ENCODE measurements around the gene NFKBIE.

The NFKBIE gene

GRCh38 chr6:44264154-44265006 is 971 bp downstream of the NFKBIE start:
- no peak for TF ChIP-seq CTCF (IDR thresholded peaks at IDR 0.05; ENCODE audit: poor library complexity, severe bottlenecking)
- H3K4me1 ChIP-seq (ENCODE audit: insufficient read depth, poor library complexity, severe bottlenecking), result peaks cover 18% of the 10 kb centered on the region
- ATAC-seq (ENCODE audit: low read depth) (peak; percentile 3; the same call in 1 of the 3 replicates), DNase-seq (ENCODE audit: low spot score) (no peak)
- H3K4me3 ChIP-seq (ENCODE audit: severe bottlenecking), result peak overlapping the region; percentile 69
- H3K27me3 ChIP-seq (ENCODE audit: insufficient read depth, poor library complexity, severe bottlenecking), result peaks cover 1% of the 10 kb centered on the region
- no peaks in the 10 kb centered on the region for H3K9me3 ChIP-seq (ENCODE audit: severe bottlenecking)
- no peak overlapping the region for H3K27ac ChIP-seq (ENCODE audit: poor library complexity, severe bottlenecking)
- H3K36me3 ChIP-seq (ENCODE audit: low read depth), result no peaks in the 10 kb centered on the region

- H3K4me3 ChIP-seq (ENCODE audit: severe bottlenecking), result no peak overlapping the region
- no peak for TF ChIP-seq CTCF (IDR thresholded peaks at IDR 0.05; ENCODE audit: poor library complexity, severe bottlenecking)
- peaks cover 18% of the 10 kb centered on the region for H3K4me1 ChIP-seq (ENCODE audit: insufficient read depth, poor library complexity, severe bottlenecking)
- H3K9me3 ChIP-seq (ENCODE audit: severe bottlenecking), result no peaks in the 10 kb centered on the region
- H3K27me3 ChIP-seq (ENCODE audit: insufficient read depth, poor library complexity, severe bottlenecking), result no peaks in the 10 kb centered on the region
- no peak overlapping the region for H3K27ac ChIP-seq (ENCODE audit: poor library complexity, severe bottlenecking)
- peak; percentile 24; the same call in 1 of the 3 replicates for ATAC-seq (ENCODE audit: low read depth)
- H3K36me3 ChIP-seq (ENCODE audit: low read depth), result no peaks in the 10 kb centered on the region
- no peak for DNase-seq (ENCODE audit: low spot score)
Observed at GRCh38 chr6:44263354-44264100, 1.8 kb downstream of the NFKBIE start.

GRCh38 chr6:44262467-44263353 is 2.6 kb downstream of the NFKBIE start:
- no peak overlapping the region for H3K27ac ChIP-seq (ENCODE audit: poor library complexity, severe bottlenecking)
- H3K9me3 ChIP-seq (ENCODE audit: severe bottlenecking), result no peaks in the 10 kb centered on the region
- no peak overlapping the region for H3K4me3 ChIP-seq (ENCODE audit: severe bottlenecking)
- peaks cover 18% of the 10 kb centered on the region for H3K4me1 ChIP-seq (ENCODE audit: insufficient read depth, poor library complexity, severe bottlenecking)
- DNase-seq (ENCODE audit: low spot score) (no peak), ATAC-seq (ENCODE audit: low read depth) (no peak)
- H3K27me3 ChIP-seq (ENCODE audit: insufficient read depth, poor library complexity, severe bottlenecking), result no peaks in the 10 kb centered on the region
- TF ChIP-seq CTCF (IDR thresholded peaks at IDR 0.05; ENCODE audit: poor library complexity, severe bottlenecking), result no peak
- no peaks in the 10 kb centered on the region for H3K36me3 ChIP-seq (ENCODE audit: low read depth)

- H3K4me1 ChIP-seq (ENCODE audit: insufficient read depth, poor library complexity, severe bottlenecking), result peaks cover 18% of the 10 kb centered on the region
- no peaks in the 10 kb centered on the region for H3K36me3 ChIP-seq (ENCODE audit: low read depth)
- ATAC-seq (ENCODE audit: low read depth), result no peak
Observed at GRCh38 chr6:44261581-44261980, 3.8 kb downstream of the NFKBIE start.

More at GRCh38 chr6:44261581-44261980, 3.8 kb downstream of the NFKBIE start:
- Histone ChIP-seq H3K9me3 (ENCODE audit: severe bottlenecking) (no peaks in the 10 kb centered on the region), H3K4me3 (ENCODE audit: severe bottlenecking) (no peak overlapping the region), H3K27me3 (ENCODE audit: insufficient read depth, poor library complexity, severe bottlenecking) (no peaks in the 10 kb centered on the region), H3K27ac (ENCODE audit: poor library complexity, severe bottlenecking) (no peak overlapping the region)
- no peak for DNase-seq (ENCODE audit: low spot score)
- no peak for TF ChIP-seq CTCF (IDR thresholded peaks at IDR 0.05; ENCODE audit: poor library complexity, severe bottlenecking)
